HepG2 (cell line): Measurements from ENCODE around the gene MOK. TPM values are rescaled to one million over a fixed set of nuclear protein-coding genes. Genes with fewer than 3 reads are reported as not detected.

Experiments
- CREB1 ChIP-seq, 2 experiments: fragments of 450-650 bp in 1 of 2; IDR thresholded peaks; 2 replicates each; pipeline ENCODE4 v1.6.1; 2016 to 2017; ENCODE audit warnings: control low read depth in 1 of 2, mild to moderate bottlenecking in 1 of 2, missing compliant biosample characterization in 1 of 2, missing genetic modification characterization in 1 of 2
- FOXA1 ChIP-seq, 2 experiments: fragments of 450-650 bp in 1 of 2; sonication (generic) in 1 of 2; formaldehyde crosslinking in 1 of 2; IDR thresholded peaks; 2 replicates each; pipeline versions ENCODE4 v1.4.0 to v1.6.1; 2016 to 2020; ENCODE audit warnings: missing genetic modification reagents in 1 of 2
- FOXC1 ChIP-seq: sonication (generic); formaldehyde crosslinking; IDR thresholded peaks from 2 replicates; pipeline ENCODE4 v1.8.0; 2022; ENCODE audit warnings: mild to moderate bottlenecking, missing genetic modification reagents, borderline replicate concordance
- GATA4 ChIP-seq: sonication (generic); IDR thresholded peaks from 2 replicates; pipeline ENCODE4 v1.6.1; 2016; ENCODE audit warnings: antibody characterized with exemption, low read depth, borderline replicate concordance
- ISL2 ChIP-seq: sonication (generic); formaldehyde crosslinking; IDR thresholded peaks from 2 replicates; pipeline ENCODE4 v1.5.0; 2020; ENCODE audit warnings: missing genetic modification reagents
- KDM6A ChIP-seq: IDR thresholded peaks from 2 replicates; pipeline ENCODE4 v1.6.1; 2016; ENCODE audit warnings: low read depth
- NRL ChIP-seq: sonication (generic); formaldehyde crosslinking; IDR thresholded peaks from 2 replicates; pipeline ENCODE4 v1.5.0; 2020; ENCODE audit warnings: missing genetic modification reagents, mild to moderate bottlenecking, moderate library complexity, borderline replicate concordance
- POLR2AphosphoS5 ChIP-seq: IDR thresholded peaks from 2 replicates; pipeline ENCODE4 v1.6.1; 2012; ENCODE audit warnings: low read depth, low read length
- RBFOX2 ChIP-seq: fragments of 200-400 bp; formaldehyde crosslinking; IDR thresholded peaks from 2 replicates; pipeline ENCODE4 v1.6.1; 2017; ENCODE audit warnings: low read depth, mild to moderate bottlenecking, low read length
- SPEN ChIP-seq: sonication (generic); formaldehyde crosslinking; IDR thresholded peaks from 2 replicates; pipeline ENCODE4 v1.5.1; 2020; ENCODE audit warnings: low read depth, mild to moderate bottlenecking, missing genetic modification reagents
- YY1 ChIP-seq: IDR thresholded peaks from 2 replicates; pipeline ENCODE4 v1.6.1; 2011; ENCODE audit warnings: low read length, low read depth, moderate library complexity, mild to moderate bottlenecking; ENCODE audit not compliant: insufficient read depth, insufficient replicate concordance
- ZNF672 ChIP-seq: sonication (generic); formaldehyde crosslinking; IDR thresholded peaks from 2 replicates; pipeline ENCODE4 v1.8.1; 2022; ENCODE audit warnings: missing genetic modification reagents
- ZSCAN25 ChIP-seq: sonication (generic); formaldehyde crosslinking; IDR thresholded peaks from 2 replicates; pipeline ENCODE4 v1.8.0; 2022; ENCODE audit warnings: mild to moderate bottlenecking, missing genetic modification reagents
- polyA plus RNA-seq, 8 experiments: library from polyadenylated mRNA; depleted of rRNA in 3 of 8; stranded (reverse) in 7 of 8; unstranded in 1 of 8; fragments of >200 nt; fragmentation: Illumina TruSeq in 4 of 8; extraction: Trizol in 4 of 8; gene quantifications; 2 replicates each; pipeline versions ENCODE4 v1.2.1 to v1.2.3, GENCODE V29; 2011 to 2016; ENCODE audit warnings: low read depth in 4 of 8, missing spikeins in 1 of 8, mixed read lengths in 1 of 8; ENCODE audit not compliant: insufficient read depth in 1 of 8
- total RNA-seq, 5 experiments: library from RNA; depleted of rRNA; stranded (reverse); fragments of >200 nt; fragmentation: Illumina TruSeq; extraction: Trizol; gene quantifications; 2 replicates each; pipeline ENCODE4 v1.2.3, GENCODE V29; 2016; ENCODE audit warnings: low read depth in 1 of 5
- TF ChIP-seq, protein P1 (sequence below): sonication (generic); formaldehyde crosslinking; IDR thresholded peaks from 2 replicates; pipeline ENCODE4 v1.4.0; 2020; ENCODE audit warnings: missing genetic modification reagents, low read depth, mild to moderate bottlenecking, borderline replicate concordance
- TF ChIP-seq, protein P2 (sequence below): IDR thresholded peaks from 2 replicates; pipeline ENCODE4 v1.4.0; 2020; ENCODE audit warnings: mild to moderate bottlenecking, missing genetic modification reagents
- TF ChIP-seq, protein P3 (sequence below): sonication (generic); formaldehyde crosslinking; IDR thresholded peaks from 2 replicates; pipeline ENCODE4 v1.8.1; 2023; ENCODE audit warnings: mild to moderate bottlenecking, missing genetic modification reagents
- TF ChIP-seq, protein P4 (sequence below): sonication (generic); IDR thresholded peaks from 2 replicates; pipeline ENCODE4 v1.6.1; 2016; ENCODE audit warnings: low read depth, borderline replicate concordance
- TF ChIP-seq, protein P5 (sequence below): IDR thresholded peaks from 2 replicates; pipeline ENCODE4 v1.6.1; 2016; ENCODE audit warnings: mild to moderate bottlenecking

The MOK gene
- total and polyA plus RNA-seq, 2 of the 13 experiments (the other 11 are each of a cell fraction or from before 2014, with no cell fraction given), result 15.3 to 16.9 TPM

DNA sequence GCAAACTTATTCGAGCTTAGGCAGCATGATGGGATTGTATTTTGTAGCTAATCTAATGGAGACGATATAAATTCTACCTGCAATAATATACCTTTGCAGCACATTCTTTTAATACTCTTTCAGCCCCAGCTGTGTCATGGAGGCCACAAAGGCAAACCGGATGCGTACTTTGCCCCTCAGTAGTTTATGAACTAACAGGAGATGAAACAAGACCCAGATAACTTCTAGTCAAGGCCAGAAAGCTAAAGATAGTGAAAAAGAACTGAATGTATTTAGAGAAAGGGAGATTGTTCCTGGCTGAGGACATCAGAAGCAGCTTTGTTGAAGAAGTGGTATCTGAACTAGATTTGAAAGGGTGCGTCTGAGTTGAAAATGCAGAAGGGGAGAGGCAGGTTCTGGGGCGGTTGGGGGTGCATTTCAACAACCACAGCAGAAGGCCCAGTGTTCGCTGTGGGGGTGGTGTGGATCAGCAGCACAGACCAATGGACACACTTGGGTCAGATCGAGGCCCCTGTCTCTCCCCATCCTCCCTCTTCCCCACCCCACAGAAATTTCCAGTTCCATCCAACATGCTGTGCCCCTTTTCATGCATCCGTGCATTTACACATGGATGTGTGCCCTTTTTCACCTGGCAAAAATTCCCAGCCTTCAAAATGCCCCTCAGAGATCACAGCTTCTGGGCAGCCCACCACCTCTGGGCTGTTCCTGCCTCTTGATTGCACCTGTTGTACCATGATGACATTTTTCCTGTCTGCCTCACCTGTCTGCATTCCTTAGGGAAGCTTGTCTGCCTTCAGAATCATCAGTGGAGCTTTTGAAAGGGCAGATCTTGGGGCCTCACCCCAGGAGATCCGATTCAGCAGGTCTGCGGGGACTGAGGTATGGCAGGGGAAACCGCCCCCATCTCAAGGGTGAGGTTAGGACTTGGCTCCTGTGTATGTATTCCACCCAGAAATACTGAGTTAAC is 16.8 kb upstream of the MOK start (continued):
- peak; percentile 74; the same call in 1 of the 2 replicates for TF ChIP-seq KDM6A (CRISPR knock-in tag)
- TF ChIP-seq, protein P1, sequence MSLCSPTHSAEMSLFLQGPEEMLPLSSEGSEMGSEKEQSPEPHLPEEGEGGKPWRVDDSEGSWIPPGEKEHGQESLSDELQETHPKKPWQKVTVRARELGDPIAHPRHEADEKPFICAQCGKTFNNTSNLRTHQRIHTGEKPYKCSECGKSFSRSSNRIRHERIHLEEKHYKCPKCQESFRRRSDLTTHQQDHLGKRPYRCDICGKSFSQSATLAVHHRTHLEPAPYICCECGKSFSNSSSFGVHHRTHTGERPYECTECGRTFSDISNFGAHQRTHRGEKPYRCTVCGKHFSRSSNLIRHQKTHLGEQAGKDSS (CRISPR knock-in tag), result no peak
- peak; percentile 63; the same call in 1 of the 2 replicates for TF ChIP-seq GATA4
- no peak for TF ChIP-seq POLR2AphosphoS5
- TF ChIP-seq, protein P2, sequence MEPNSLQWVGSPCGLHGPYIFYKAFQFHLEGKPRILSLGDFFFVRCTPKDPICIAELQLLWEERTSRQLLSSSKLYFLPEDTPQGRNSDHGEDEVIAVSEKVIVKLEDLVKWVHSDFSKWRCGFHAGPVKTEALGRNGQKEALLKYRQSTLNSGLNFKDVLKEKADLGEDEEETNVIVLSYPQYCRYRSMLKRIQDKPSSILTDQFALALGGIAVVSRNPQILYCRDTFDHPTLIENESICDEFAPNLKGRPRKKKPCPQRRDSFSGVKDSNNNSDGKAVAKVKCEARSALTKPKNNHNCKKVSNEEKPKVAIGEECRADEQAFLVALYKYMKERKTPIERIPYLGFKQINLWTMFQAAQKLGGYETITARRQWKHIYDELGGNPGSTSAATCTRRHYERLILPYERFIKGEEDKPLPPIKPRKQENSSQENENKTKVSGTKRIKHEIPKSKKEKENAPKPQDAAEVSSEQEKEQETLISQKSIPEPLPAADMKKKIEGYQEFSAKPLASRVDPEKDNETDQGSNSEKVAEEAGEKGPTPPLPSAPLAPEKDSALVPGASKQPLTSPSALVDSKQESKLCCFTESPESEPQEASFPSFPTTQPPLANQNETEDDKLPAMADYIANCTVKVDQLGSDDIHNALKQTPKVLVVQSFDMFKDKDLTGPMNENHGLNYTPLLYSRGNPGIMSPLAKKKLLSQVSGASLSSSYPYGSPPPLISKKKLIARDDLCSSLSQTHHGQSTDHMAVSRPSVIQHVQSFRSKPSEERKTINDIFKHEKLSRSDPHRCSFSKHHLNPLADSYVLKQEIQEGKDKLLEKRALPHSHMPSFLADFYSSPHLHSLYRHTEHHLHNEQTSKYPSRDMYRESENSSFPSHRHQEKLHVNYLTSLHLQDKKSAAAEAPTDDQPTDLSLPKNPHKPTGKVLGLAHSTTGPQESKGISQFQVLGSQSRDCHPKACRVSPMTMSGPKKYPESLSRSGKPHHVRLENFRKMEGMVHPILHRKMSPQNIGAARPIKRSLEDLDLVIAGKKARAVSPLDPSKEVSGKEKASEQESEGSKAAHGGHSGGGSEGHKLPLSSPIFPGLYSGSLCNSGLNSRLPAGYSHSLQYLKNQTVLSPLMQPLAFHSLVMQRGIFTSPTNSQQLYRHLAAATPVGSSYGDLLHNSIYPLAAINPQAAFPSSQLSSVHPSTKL, result peak; percentile 25; the same call in 1 of the 2 replicates
- TF ChIP-seq NRL (CRISPR knock-in tag), result 0 out of 2 replicates have a peak, but pooled peaks have one; percentile 17
- peak; percentile 17 for TF ChIP-seq RBFOX2
- TF ChIP-seq, protein P3, sequence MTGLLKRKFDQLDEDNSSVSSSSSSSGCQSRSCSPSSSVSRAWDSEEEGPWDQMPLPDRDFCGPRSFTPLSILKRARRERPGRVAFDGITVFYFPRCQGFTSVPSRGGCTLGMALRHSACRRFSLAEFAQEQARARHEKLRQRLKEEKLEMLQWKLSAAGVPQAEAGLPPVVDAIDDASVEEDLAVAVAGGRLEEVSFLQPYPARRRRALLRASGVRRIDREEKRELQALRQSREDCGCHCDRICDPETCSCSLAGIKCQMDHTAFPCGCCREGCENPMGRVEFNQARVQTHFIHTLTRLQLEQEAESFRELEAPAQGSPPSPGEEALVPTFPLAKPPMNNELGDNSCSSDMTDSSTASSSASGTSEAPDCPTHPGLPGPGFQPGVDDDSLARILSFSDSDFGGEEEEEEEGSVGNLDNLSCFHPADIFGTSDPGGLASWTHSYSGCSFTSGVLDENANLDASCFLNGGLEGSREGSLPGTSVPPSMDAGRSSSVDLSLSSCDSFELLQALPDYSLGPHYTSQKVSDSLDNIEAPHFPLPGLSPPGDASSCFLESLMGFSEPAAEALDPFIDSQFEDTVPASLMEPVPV, result 0 out of 2 replicates have a peak, but pooled peaks have one; percentile 20
- TF ChIP-seq ISL2 (CRISPR knock-in tag), result peak; percentile 84
- 0 out of 2 replicates have a peak, but pooled peaks have one; percentile 44 for TF ChIP-seq ZSCAN25
- TF ChIP-seq SPEN (CRISPR knock-in tag), result no peak
- TF ChIP-seq CREB1 (IDR thresholded peaks at IDR 0.05), result no peak
- 0 out of 2 replicates have a peak, but pooled peaks have one; percentile 55 for TF ChIP-seq CREB1 (CRISPR knock-in tag; IDR thresholded peaks at IDR 0.05)
- TF ChIP-seq ZNF672 (CRISPR knock-in tag), result no peak
- TF ChIP-seq FOXC1, result peak; percentile 45; the same call in 1 of the 2 replicates
- peak; percentile 15 for TF ChIP-seq YY1
- TF ChIP-seq FOXA1 (IDR thresholded peaks at IDR 0.05), result no peak
- 0 out of 2 replicates have a peak, but pooled peaks have one; percentile 32 for TF ChIP-seq FOXA1 (CRISPR knock-in tag; IDR thresholded peaks at IDR 0.05)
- TF ChIP-seq, protein P4, sequence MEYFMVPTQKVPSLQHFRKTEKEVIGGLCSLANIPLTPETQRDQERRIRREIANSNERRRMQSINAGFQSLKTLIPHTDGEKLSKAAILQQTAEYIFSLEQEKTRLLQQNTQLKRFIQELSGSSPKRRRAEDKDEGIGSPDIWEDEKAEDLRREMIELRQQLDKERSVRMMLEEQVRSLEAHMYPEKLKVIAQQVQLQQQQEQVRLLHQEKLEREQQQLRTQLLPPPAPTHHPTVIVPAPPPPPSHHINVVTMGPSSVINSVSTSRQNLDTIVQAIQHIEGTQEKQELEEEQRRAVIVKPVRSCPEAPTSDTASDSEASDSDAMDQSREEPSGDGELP, result peak; percentile 76; the same call in 1 of the 2 replicates
- TF ChIP-seq, protein P5, sequence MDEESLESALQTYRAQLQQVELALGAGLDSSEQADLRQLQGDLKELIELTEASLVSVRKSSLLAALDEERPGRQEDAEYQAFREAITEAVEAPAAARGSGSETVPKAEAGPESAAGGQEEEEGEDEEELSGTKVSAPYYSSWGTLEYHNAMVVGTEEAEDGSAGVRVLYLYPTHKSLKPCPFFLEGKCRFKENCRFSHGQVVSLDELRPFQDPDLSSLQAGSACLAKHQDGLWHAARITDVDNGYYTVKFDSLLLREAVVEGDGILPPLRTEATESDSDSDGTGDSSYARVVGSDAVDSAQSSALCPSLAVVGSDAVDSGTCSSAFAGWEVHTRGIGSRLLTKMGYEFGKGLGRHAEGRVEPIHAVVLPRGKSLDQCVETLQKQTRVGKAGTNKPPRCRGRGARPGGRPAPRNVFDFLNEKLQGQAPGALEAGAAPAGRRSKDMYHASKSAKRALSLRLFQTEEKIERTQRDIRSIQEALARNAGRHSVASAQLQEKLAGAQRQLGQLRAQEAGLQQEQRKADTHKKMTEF, result peak; percentile 56
